ENCODE measurements around the gene FAM200C.

GRCh38 chr5:160449458-160449857 lies 49.6 kb upstream of the FAM200C start:
- no peak for TF ChIP-seq EZH2 (IDR thresholded peaks at IDR 0.05; ENCODE audit: low read depth)
- TF ChIP-seq CTCF (conservative IDR thresholded peaks at IDR 0.05): no peak

Data from PC-9 (cell line).